Panc1 (cell line): ENCODE results near the gene GPR61. TPM values are rescaled to one million over a fixed set of nuclear protein-coding genes. Genes with fewer than 3 reads are reported as not detected.

Experiments
- ATAC-seq: fragments of 200-7000 bp; cut with Tn5 transposase; 2 replicates; pipeline ENCODE4 v1.9.1; 2020; ENCODE audit warnings: mild to moderate bottlenecking, moderate library complexity
- BruUV-seq: library from RNA; stranded (reverse); fragments of 400-500 nt; replicated peaks from 2 replicates; lab custom pipeline; 2021; lab: Mats Ljungman, UMichigan
- CTCF ChIA-PET: fragments of 300-600 bp; sonication (Branson Sonifier 250); formaldehyde crosslinking; loops from one replicate; lab custom pipeline; 2022; ENCODE audit warnings: antibody characterized with exemption; lab: Charles Lee
- POLR2A ChIA-PET: fragments of 300-600 bp; sonication (Branson Sonifier 250); formaldehyde crosslinking; loops from one replicate; lab custom pipeline; 2022; ENCODE audit warnings: antibody characterized with exemption; lab: Charles Lee
- DNase-seq: peaks from one replicate; pipeline ENCODE4 v3.0.0-alpha.2; 2010; ENCODE audit warnings: low read depth, low spot score
- H3K27ac ChIP-seq: 2 replicates; pipeline ENCODE4 v1.5.1; 2011; ENCODE audit warnings: mild to moderate bottlenecking, low read length, inconsistent platforms
- H3K27me3 ChIP-seq: fragments of 200-500 bp; sonication (Bioruptor generic); 2 replicates; pipeline ENCODE4 v1.6.0; 2014; ENCODE audit warnings: low read length, inconsistent platforms; ENCODE audit not compliant: control insufficient read depth, insufficient read depth
- H3K36me3 ChIP-seq: fragments of 200-500 bp; sonication (Bioruptor generic); 2 replicates; pipeline ENCODE4 v1.5.1; 2014; ENCODE audit warnings: inconsistent platforms, mild to moderate bottlenecking, low read length, moderate library complexity; ENCODE audit not compliant: control insufficient read depth, insufficient read depth
- H3K4me1 ChIP-seq: 2 replicates; pipeline ENCODE4 v1.5.1; 2011; ENCODE audit warnings: inconsistent platforms, mild to moderate bottlenecking, low read length, moderate library complexity; ENCODE audit not compliant: control insufficient read depth, insufficient read depth
- H3K4me3 ChIP-seq, 2 experiments: 2 replicates each; pipeline ENCODE4 v1.5.1; 2011 to 2012; ENCODE audit warnings: low read depth in 2 of 2, low read length in 2 of 2, mild to moderate bottlenecking in 2 of 2, inconsistent platforms in 1 of 2, moderate library complexity in 1 of 2
- H3K9me3 ChIP-seq: fragments of 200-500 bp; sonication (Bioruptor generic); 2 replicates; pipeline ENCODE4 v1.5.1; 2014; ENCODE audit warnings: low read depth, mild to moderate bottlenecking, inconsistent platforms, low read length, moderate library complexity; ENCODE audit not compliant: control insufficient read depth, insufficient read depth
- POLR2AphosphoS5 ChIP-seq: IDR thresholded peaks from 2 replicates; pipeline ENCODE4 v1.6.1; 2012; ENCODE audit warnings: mild to moderate bottlenecking, low read depth, low read length, moderate library complexity
- REST ChIP-seq, 2 experiments: IDR thresholded peaks; 2 replicates each; pipeline ENCODE4 v1.6.1; 2011 to 2012; ENCODE audit warnings: low read depth in 2 of 2, control low read depth in 1 of 2, low read length in 1 of 2, mild to moderate bottlenecking in 1 of 2, moderate library complexity in 1 of 2; ENCODE audit not compliant: insufficient read depth in 1 of 2
- SIN3A ChIP-seq: IDR thresholded peaks from 2 replicates; pipeline ENCODE4 v1.6.1; 2012; ENCODE audit warnings: low read depth, mild to moderate bottlenecking, low read length, moderate library complexity, borderline replicate concordance; ENCODE audit not compliant: insufficient read depth
- TCF7L2 ChIP-seq: IDR thresholded peaks from 2 replicates; pipeline ENCODE4 v1.6.1; 2011; ENCODE audit warnings: mild to moderate bottlenecking, low read depth, low read length, inconsistent platforms
- in situ Hi-C: cut with HindIII; loops from 2 replicates; pipeline ENCODE4 v1.10.0; 2016; ENCODE audit warnings: low sequenced_read_pairs, low pct_unique_long_range_greater_than_20kb
- intact Hi-C: fragments of 100-400 bp; cut with micrococcal nuclease; formaldehyde crosslinking; loops from one replicate; pipeline ENCODE4 v1.10.0; 2022; ENCODE audit not compliant: unreplicated experiment
- total RNA-seq: library from RNA; stranded (reverse); gene quantifications from one replicate; pipeline ENCODE4 v1.2.1, GENCODE V29; 2021; ENCODE audit not compliant: unreplicated experiment
- TF ChIP-seq, protein P1 (sequence below): fragments of 450-650 bp; IDR thresholded peaks from 2 replicates; pipeline ENCODE4 v1.5.1; 2017; ENCODE audit warnings: mild to moderate bottlenecking

The GPR61 gene
- total RNA-seq, 1 experiment from 2014 or later, result not detected

DNA sequence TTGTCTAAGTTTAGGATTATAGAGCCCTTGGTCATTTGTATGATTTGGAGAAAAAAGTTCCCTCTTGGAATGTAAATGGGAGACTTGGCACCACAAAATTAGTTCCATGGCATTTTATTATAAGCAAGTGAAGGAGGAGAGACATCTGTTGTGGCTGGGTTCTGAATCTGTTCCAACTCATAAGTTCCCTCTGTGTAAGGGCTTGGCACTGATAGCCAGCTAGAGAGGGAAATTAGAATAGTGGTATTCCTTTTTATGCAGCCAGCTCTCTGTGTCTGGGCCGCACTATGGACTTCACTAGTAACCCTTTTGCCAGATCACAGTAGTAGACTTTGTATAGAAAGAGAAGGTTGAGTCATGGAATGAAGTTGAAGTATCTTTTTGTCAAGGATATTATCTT is 39.8 kb downstream of the GPR61 start:
- Histone ChIP-seq H3K4me1 (no peaks in the 10 kb centered on the region), H3K27ac (no peak overlapping the region), H3K9me3 (no peaks in the 10 kb centered on the region), H3K36me3 (peaks cover 6% of the 10 kb centered on the region; the same call in 1 of the 2 replicates), H3K27me3 (no peaks in the 10 kb centered on the region), H3K4me3 (no peak overlapping the region)
- DNase-seq (no peak), ATAC-seq (no peak)
- POLR2A ChIA-PET, result interaction anchor here (0.6 kb wide), 1 partner anchor 42 kb away, joined by 3 read pairs; no protein-coding TSS in a partner anchor
- no peak for TF ChIP-seq POLR2AphosphoS5
- no peak for TF ChIP-seq REST (IDR thresholded peaks at IDR 0.05; ENCODE audit: insufficient read depth in 1 of 2, low read depth in 2 of 2, low read length in 1 of 2)
- TF ChIP-seq SIN3A, result no peak
- TF ChIP-seq TCF7L2, result no peak
- TF ChIP-seq, protein P1, sequence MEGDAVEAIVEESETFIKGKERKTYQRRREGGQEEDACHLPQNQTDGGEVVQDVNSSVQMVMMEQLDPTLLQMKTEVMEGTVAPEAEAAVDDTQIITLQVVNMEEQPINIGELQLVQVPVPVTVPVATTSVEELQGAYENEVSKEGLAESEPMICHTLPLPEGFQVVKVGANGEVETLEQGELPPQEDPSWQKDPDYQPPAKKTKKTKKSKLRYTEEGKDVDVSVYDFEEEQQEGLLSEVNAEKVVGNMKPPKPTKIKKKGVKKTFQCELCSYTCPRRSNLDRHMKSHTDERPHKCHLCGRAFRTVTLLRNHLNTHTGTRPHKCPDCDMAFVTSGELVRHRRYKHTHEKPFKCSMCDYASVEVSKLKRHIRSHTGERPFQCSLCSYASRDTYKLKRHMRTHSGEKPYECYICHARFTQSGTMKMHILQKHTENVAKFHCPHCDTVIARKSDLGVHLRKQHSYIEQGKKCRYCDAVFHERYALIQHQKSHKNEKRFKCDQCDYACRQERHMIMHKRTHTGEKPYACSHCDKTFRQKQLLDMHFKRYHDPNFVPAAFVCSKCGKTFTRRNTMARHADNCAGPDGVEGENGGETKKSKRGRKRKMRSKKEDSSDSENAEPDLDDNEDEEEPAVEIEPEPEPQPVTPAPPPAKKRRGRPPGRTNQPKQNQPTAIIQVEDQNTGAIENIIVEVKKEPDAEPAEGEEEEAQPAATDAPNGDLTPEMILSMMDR, result no peak
- CTCF ChIA-PET, result no interaction called here
- BruUV-seq, result no TSS peak
- in situ Hi-C loops, result no loop called here
- intact Hi-C loops, result no loop called here

- Histone ChIP-seq H3K4me1 (no peaks in the 10 kb centered on the region), H3K27me3 (no peaks in the 10 kb centered on the region), H3K9me3 (no peaks in the 10 kb centered on the region), H3K27ac (no peak overlapping the region), H3K4me3 (no peak overlapping the region), H3K36me3 (peaks cover 18% of the 10 kb centered on the region)
- no peak for DNase-seq
- no TSS peak for BruUV-seq
- TF ChIP-seq POLR2AphosphoS5 (no peak), SIN3A (no peak), REST (IDR thresholded peaks at IDR 0.05; ENCODE audit: insufficient read depth in 1 of 2, low read depth in 2 of 2, low read length in 1 of 2) (no peak), TCF7L2 (no peak)
- TF ChIP-seq, protein P1, result no peak
- ATAC-seq, result no peak
- POLR2A ChIA-PET, result no interaction called here
- in situ Hi-C loops (no loop called here), intact Hi-C loops (no loop called here)
- CTCF ChIA-PET, result interaction anchor here (0.6 kb wide), 1 partner anchor 223 kb away, joined by 4 read pairs; no protein-coding TSS in a partner anchor
These were observed 42.3 kb downstream of the GPR61 start for GRCh38 chr1:109582021-109582420.
